OCI-LY7 (cell line): ENCODE data around the gene DUSP15. TPM values are rescaled to one million over a fixed set of nuclear protein-coding genes. Genes with fewer than 3 reads are reported as not detected.

Source experiments
- BruUV-seq: library from RNA; stranded (reverse); fragments of 400-500 nt; replicated peaks from 2 replicates; lab custom pipeline; 2021; lab: Mats Ljungman, UMichigan
- CTCF ChIA-PET: fragments of 300-600 bp; sonication (Branson Sonifier 250); formaldehyde crosslinking; loops from one replicate; lab custom pipeline; 2022; ENCODE audit warnings: antibody characterized with exemption; ENCODE audit not compliant: unreplicated experiment; lab: Charles Lee
- POLR2A ChIA-PET: fragments of 300-600 bp; sonication (Branson Sonifier 250); formaldehyde crosslinking; loops from one replicate; lab custom pipeline; 2022; ENCODE audit warnings: antibody characterized with exemption; lab: Charles Lee
- DNase-seq: peaks from one replicate; pipeline ENCODE4 v3.0.0-alpha.2; 2015; ENCODE audit warnings: low spot score
- H2AFZ ChIP-seq: fragments of 200-600 bp; sonication (generic), shearing (Covaris generic); 2 replicates; pipeline ENCODE4 v1.6.1; 2014; ENCODE audit warnings: mild to moderate bottlenecking, antibody characterized with exemption, low read length, moderate library complexity
- H3K27ac ChIP-seq: fragments of 200-600 bp; sonication (generic); 2 replicates; pipeline ENCODE4 v1.5.1; 2014; ENCODE audit warnings: mixed run types, low read depth, mild to moderate bottlenecking, moderate library complexity, low read length, inconsistent platforms; ENCODE audit not compliant: poor library complexity, severe bottlenecking
- H3K36me3 ChIP-seq: fragments of 200-600 bp; sonication (generic); 2 replicates; pipeline ENCODE4 v1.6.1; 2014; ENCODE audit warnings: mild to moderate bottlenecking, antibody characterized with exemption, low read length, moderate library complexity, mixed read lengths; ENCODE audit not compliant: insufficient read depth
- H3K4me1 ChIP-seq: fragments of 200-600 bp; sonication (generic); 2 replicates; pipeline ENCODE4 v1.5.1; 2014; ENCODE audit warnings: mild to moderate bottlenecking, low read length; ENCODE audit not compliant: insufficient read depth, poor library complexity, severe bottlenecking
- H3K4me2 ChIP-seq: fragments of 200-600 bp; sonication (generic); 2 replicates; pipeline ENCODE4 v1.6.1; 2014; ENCODE audit warnings: mild to moderate bottlenecking, low read length
- H3K4me3 ChIP-seq: fragments of 200-600 bp; sonication (generic); 2 replicates; pipeline ENCODE4 v1.5.1; 2014; ENCODE audit warnings: mild to moderate bottlenecking, low read depth, low read length; ENCODE audit not compliant: poor library complexity, severe bottlenecking
- H3K79me2 ChIP-seq: fragments of 200-600 bp; sonication (generic); 2 replicates; pipeline ENCODE4 v1.6.1; 2016; ENCODE audit warnings: low read depth, mild to moderate bottlenecking, low read length, moderate library complexity, mixed read lengths; ENCODE audit not compliant: insufficient read depth
- H3K9me2 ChIP-seq: fragments of 200-600 bp; sonication (generic); 2 replicates; pipeline ENCODE4 v1.6.1; 2016; ENCODE audit warnings: mild to moderate bottlenecking, low read length, mixed read lengths; ENCODE audit not compliant: insufficient read depth
- H3K9me3 ChIP-seq: fragments of 200-600 bp; sonication (generic); 2 replicates; pipeline ENCODE4 v1.6.1; 2014; ENCODE audit warnings: mild to moderate bottlenecking, mixed run types, low read length, mixed read lengths
- H4K20me1 ChIP-seq: fragments of 200-600 bp; sonication (generic); 2 replicates; pipeline ENCODE4 v1.6.1; 2014; ENCODE audit warnings: mild to moderate bottlenecking, antibody characterized with exemption, low read length, moderate library complexity, mixed read lengths; ENCODE audit not compliant: insufficient read depth
- EZH2phosphoT487 ChIP-seq: fragments of 200-600 bp; sonication (generic); IDR thresholded peaks from 2 replicates; pipeline ENCODE4 v1.6.1; 2018; ENCODE audit warnings: low read depth, borderline replicate concordance, mild to moderate bottlenecking, mixed run types, antibody characterized with exemption, low read length, moderate library complexity, mixed read lengths
- intact Hi-C: fragments of 100-400 bp; cut with micrococcal nuclease; formaldehyde crosslinking; loops from one replicate; pipeline ENCODE4 v1.10.0; 2022; ENCODE audit not compliant: unreplicated experiment
- total RNA-seq, 2 experiments: library from RNA; depleted of rRNA in 1 of 2; stranded (reverse); fragments of >200 nt in 1 of 2; shearing (Covaris generic) in 1 of 2; gene quantifications; 2 replicates each; pipeline ENCODE4 v1.2.3, GENCODE V29; 2014 to 2022
- TF ChIP-seq, protein P1 (sequence below): fragments of 200-600 bp; sonication (generic); conservative IDR thresholded peaks from 2 replicates; pipeline ENCODE4 v1.5.1; 2014; ENCODE audit warnings: mild to moderate bottlenecking, antibody characterized with exemption, low read length, moderate library complexity, mixed read lengths

The DUSP15 gene
- total RNA-seq, 2 experiments from 2014 or later = 0.19 to 0.61 TPM

DNA sequence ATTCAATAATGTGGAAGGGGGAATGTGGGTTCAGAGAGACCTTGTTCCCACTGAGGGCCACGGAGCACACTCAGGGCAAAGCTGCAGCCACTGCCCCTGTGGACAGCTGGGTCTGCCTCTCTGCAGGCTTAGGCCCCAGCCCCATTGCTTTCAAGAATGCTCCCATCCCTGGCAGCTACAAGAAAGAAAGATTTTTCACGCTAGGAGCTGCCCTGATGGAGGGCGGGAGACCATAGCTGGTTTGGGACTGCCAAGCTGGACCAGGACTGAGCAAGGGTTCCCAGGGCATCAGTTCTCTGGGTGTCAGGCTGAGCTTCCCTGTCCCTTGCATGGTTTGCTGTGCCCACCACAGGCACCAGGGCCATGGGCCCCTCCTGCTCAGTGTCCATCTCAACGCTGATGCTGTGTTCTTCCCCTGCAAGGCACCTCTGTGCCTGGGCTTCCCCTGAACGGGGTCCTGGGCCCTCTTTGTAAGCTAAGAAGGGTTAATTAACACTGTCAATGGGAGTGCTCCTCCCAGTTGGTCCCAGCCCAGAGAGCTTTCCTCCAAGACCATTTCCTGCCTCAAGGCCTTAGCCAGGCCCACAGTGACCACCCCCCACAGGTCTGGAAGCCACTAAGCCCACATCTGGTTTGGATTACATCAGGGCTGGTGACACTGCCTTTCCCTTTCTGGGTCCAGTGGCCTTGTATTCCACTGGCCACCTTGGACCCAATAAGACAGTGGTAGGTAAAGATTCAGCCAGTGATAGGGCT, 33.3 kb downstream of the DUSP15 start:
- no peaks in the 10 kb centered on the region for H4K20me1 ChIP-seq
- H2AFZ ChIP-seq = no peak overlapping the region
- no peak overlapping the region for H3K4me3 ChIP-seq
- ChIA-PET POLR2A (interaction anchor here (0.9 to 1.2 kb wide), 2 partner anchors 19 to 98 kb away, joined by 3 read pairs; partner anchors contain the start of gene TPX2), CTCF (interaction anchor here (1.5 kb wide), 1 partner anchor 10 kb away, joined by 4 read pairs; no protein-coding TSS in a partner anchor)
- H3K4me2 ChIP-seq = no peak overlapping the region
- H3K36me3 ChIP-seq = no peaks in the 10 kb centered on the region
- no peaks in the 10 kb centered on the region for H3K9me3 ChIP-seq
- TF ChIP-seq EZH2phosphoT487 = no peak
- TF ChIP-seq, protein P1, sequence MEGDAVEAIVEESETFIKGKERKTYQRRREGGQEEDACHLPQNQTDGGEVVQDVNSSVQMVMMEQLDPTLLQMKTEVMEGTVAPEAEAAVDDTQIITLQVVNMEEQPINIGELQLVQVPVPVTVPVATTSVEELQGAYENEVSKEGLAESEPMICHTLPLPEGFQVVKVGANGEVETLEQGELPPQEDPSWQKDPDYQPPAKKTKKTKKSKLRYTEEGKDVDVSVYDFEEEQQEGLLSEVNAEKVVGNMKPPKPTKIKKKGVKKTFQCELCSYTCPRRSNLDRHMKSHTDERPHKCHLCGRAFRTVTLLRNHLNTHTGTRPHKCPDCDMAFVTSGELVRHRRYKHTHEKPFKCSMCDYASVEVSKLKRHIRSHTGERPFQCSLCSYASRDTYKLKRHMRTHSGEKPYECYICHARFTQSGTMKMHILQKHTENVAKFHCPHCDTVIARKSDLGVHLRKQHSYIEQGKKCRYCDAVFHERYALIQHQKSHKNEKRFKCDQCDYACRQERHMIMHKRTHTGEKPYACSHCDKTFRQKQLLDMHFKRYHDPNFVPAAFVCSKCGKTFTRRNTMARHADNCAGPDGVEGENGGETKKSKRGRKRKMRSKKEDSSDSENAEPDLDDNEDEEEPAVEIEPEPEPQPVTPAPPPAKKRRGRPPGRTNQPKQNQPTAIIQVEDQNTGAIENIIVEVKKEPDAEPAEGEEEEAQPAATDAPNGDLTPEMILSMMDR = no peak
- no TSS peak for BruUV-seq
- intact Hi-C loops = no loop called here
- no peaks in the 10 kb centered on the region for H3K79me2 ChIP-seq
- no peak overlapping the region for H3K27ac ChIP-seq
- no peaks in the 10 kb centered on the region for H3K4me1 ChIP-seq
- no peaks in the 10 kb centered on the region for H3K9me2 ChIP-seq
- no peak for DNase-seq

DNA sequence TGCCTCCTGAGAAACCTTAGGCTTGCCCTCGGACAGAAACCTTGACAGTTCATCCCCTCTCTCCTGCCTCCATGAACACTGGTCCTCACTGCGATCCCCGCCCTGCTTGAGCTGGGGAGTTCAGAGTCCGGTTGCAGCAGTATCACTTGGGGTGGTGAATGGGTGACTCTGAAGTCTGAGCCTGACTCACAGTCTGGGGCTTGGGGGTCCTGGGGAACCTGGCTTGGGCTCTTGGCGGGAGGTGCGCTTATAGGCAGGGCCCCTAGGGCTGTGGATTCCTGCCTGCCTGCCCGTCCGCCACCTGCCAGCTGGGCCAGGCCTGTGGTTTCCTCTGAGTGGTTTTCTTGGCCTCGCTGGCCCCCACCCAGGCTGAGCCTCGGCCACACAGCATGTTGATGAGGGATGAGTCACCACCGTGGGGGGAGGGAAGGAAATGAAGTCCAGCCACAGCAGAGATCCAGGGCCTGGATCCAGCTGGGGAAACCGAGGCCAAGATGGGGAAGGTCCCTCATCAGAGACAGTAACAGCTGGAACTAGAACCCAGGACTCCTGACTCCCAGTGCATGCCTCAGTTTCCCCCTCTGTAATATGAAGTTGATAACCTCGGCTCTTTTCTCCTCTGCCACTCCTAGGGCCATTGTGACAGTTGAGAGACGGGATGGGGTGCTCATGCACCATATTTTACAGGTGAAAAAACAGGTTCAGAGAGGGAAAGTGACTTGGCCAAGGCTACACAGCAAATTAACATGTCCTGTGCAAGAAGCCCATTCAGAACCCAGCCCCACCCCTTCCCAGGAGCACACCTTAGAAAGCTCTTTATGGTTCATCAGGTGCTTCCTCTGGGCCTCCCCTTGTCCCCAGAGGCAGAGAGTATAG, 34.1 kb downstream of the DUSP15 start:
- Histone ChIP-seq H3K79me2 (no peaks in the 10 kb centered on the region), H3K4me2 (no peak overlapping the region), H3K27ac (no peak overlapping the region), H2AFZ (no peak overlapping the region), H3K4me3 (no peak overlapping the region), H3K9me2 (no peaks in the 10 kb centered on the region), H4K20me1 (no peaks in the 10 kb centered on the region), H3K36me3 (no peaks in the 10 kb centered on the region), H3K9me3 (no peaks in the 10 kb centered on the region), H3K4me1 (no peaks in the 10 kb centered on the region)
- POLR2A ChIA-PET = interaction anchor here (0.9 kb wide), 1 partner anchor 97 kb away, joined by 3 read pairs; the partner anchor contains the start of gene TPX2
- intact Hi-C loops = no loop called here
- no peak for TF ChIP-seq EZH2phosphoT487
- TF ChIP-seq, protein P1 = no peak
- CTCF ChIA-PET = no interaction called here
- BruUV-seq = no TSS peak
- no peak for DNase-seq
